Neural cell (in vitro differentiated cells): ENCODE results near the gene SETD5. TPM values are rescaled to one million over a fixed set of nuclear protein-coding genes. Genes with fewer than 3 reads are reported as not detected.
A peak's percentile ranks its signal among the peaks of the same experiment; 100 is the strongest.

Source experiments
- H2AFZ ChIP-seq: fragments of 200-600, 300-800 bp; sonication (generic), shearing (Covaris generic); 2 replicates; pipeline ENCODE4 v1.6.0; 2014; ENCODE audit warnings: low read depth, mild to moderate bottlenecking, antibody characterized with exemption, low read length, moderate library complexity
- H3F3A ChIP-seq: fragments of 200-600 bp; shearing (Covaris generic); 2 replicates; pipeline ENCODE4 v1.6.1; 2016; ENCODE audit warnings: mild to moderate bottlenecking, moderate library complexity, mixed read lengths, antibody characterized with exemption, low read length; ENCODE audit not compliant: insufficient read depth, poor library complexity, severe bottlenecking
- H3K27ac ChIP-seq: fragments of 200-600, 300-800 bp; sonication (generic), shearing (Covaris generic); 2 replicates; pipeline ENCODE4 v1.5.1; 2014; ENCODE audit warnings: mild to moderate bottlenecking, low read length, moderate library complexity
- H3K27me3 ChIP-seq: fragments of 300-800, 200-600 bp; sonication (generic), shearing (Covaris generic); 2 replicates; pipeline ENCODE4 v1.6.0; 2014; ENCODE audit warnings: mild to moderate bottlenecking, low read depth, low read length, moderate library complexity; ENCODE audit not compliant: insufficient read depth
- H3K36me3 ChIP-seq: fragments of 300-800, 200-600 bp; sonication (generic), shearing (Covaris generic); 2 replicates; pipeline ENCODE4 v1.5.1; 2014; ENCODE audit warnings: mild to moderate bottlenecking, antibody characterized with exemption, low read length, moderate library complexity; ENCODE audit not compliant: insufficient read depth
- H3K4me2 ChIP-seq: fragments of 300-800, 200-600 bp; sonication (generic), shearing (Covaris generic); 2 replicates; pipeline ENCODE4 v1.6.0; 2014; ENCODE audit warnings: mild to moderate bottlenecking, low read length
- H3K4me3 ChIP-seq: fragments of 300-800, 200-600 bp; sonication (generic), shearing (Covaris generic); 2 replicates; pipeline ENCODE4 v1.5.1; 2014; ENCODE audit warnings: mild to moderate bottlenecking, low read length, moderate library complexity
- H3K79me2 ChIP-seq: fragments of 200-600 bp; shearing (Covaris generic); replicated peaks from 2 replicates; pipeline ENCODE4 v1.6.0; 2014; ENCODE audit warnings: mild to moderate bottlenecking, low read length, moderate library complexity; ENCODE audit not compliant: insufficient read depth
- H3K9ac ChIP-seq: fragments of 300-800, 200-600 bp; sonication (generic), shearing (Covaris generic); 2 replicates; pipeline ENCODE4 v1.6.1; 2016; ENCODE audit warnings: mild to moderate bottlenecking, low read length, mixed read lengths
- H3K9me2 ChIP-seq: fragments of 200-600 bp; shearing (Covaris generic); 2 replicates; pipeline ENCODE4 v1.6.1; 2016; ENCODE audit warnings: mild to moderate bottlenecking, low read length, mixed read lengths; ENCODE audit not compliant: insufficient read depth
- H3K9me3 ChIP-seq: fragments of 200-600, 300-800 bp; sonication (generic), shearing (Covaris generic); 2 replicates; pipeline ENCODE4 v1.6.1; 2016; ENCODE audit warnings: mild to moderate bottlenecking, mixed run types, low read length, moderate library complexity, mixed read lengths
- H4K20me1 ChIP-seq: fragments of 200-600 bp; shearing (Covaris generic); 2 replicates; pipeline ENCODE4 v1.6.1; 2016; ENCODE audit warnings: mild to moderate bottlenecking, mixed run types; ENCODE audit not compliant: insufficient read depth
- CTCF ChIP-seq: fragments of 450-650 bp; IDR thresholded peaks from 2 replicates; pipeline ENCODE4 v1.5.1; 2014; ENCODE audit warnings: antibody characterized with exemption, mild to moderate bottlenecking, moderate library complexity; ENCODE audit not compliant: poor library complexity, severe bottlenecking
- EP300 ChIP-seq: fragments of 450-650 bp; conservative IDR thresholded peaks from 2 replicates; pipeline ENCODE4 v1.6.1; 2014; ENCODE audit warnings: antibody characterized with exemption, mild to moderate bottlenecking, moderate library complexity; ENCODE audit not compliant: poor library complexity, severe bottlenecking
- EZH2 ChIP-seq: fragments of 200-600, 300-800 bp; shearing (Covaris generic), sonication (generic); IDR thresholded peaks from 2 replicates; pipeline ENCODE4 v1.6.1; 2014; ENCODE audit warnings: antibody characterized with exemption, low read length, borderline replicate concordance, mild to moderate bottlenecking; ENCODE audit not compliant: insufficient read depth, poor library complexity, severe bottlenecking
- MXI1 ChIP-seq: fragments of 450-650 bp; conservative IDR thresholded peaks from 2 replicates; pipeline ENCODE4 v1.6.1; 2014; ENCODE audit warnings: antibody characterized with exemption, mild to moderate bottlenecking; ENCODE audit not compliant: poor library complexity, severe bottlenecking
- POLR2AphosphoS5 ChIP-seq: IDR thresholded peaks from 2 replicates; pipeline ENCODE4 v1.6.1; 2012
- RAD21 ChIP-seq: fragments of 450-650 bp; conservative IDR thresholded peaks from 2 replicates; pipeline ENCODE4 v1.6.1; 2014; ENCODE audit warnings: antibody characterized with exemption, mild to moderate bottlenecking, moderate library complexity
- SMC3 ChIP-seq: fragments of 450-650 bp; conservative IDR thresholded peaks from 2 replicates; pipeline ENCODE4 v1.6.1; 2014; ENCODE audit warnings: antibody characterized with exemption, mild to moderate bottlenecking, moderate library complexity; ENCODE audit not compliant: poor library complexity
- TAF1 ChIP-seq: IDR thresholded peaks from 2 replicates; pipeline ENCODE4 v1.6.1; 2012; ENCODE audit warnings: low read depth
- polyA plus RNA-seq: library from polyadenylated mRNA; depleted of rRNA; stranded (reverse); fragments of >200 nt; gene quantifications from 2 replicates; pipeline ENCODE4 v1.2.3, GENCODE V29; 2014
- TF ChIP-seq, protein P1 (sequence below): IDR thresholded peaks from 2 replicates; pipeline ENCODE4 v1.6.1; 2012; ENCODE audit warnings: borderline replicate concordance

The SETD5 gene
- polyA plus RNA-seq, 1 donor from 2014 or later: 38.0 TPM

- Histone ChIP-seq H3K27me3 (peaks cover 16% of the 10 kb centered on the region), H3K9ac (no peak overlapping the region), H3K27ac (no peak overlapping the region), H3K4me2 (no peak overlapping the region), H4K20me1 (no peaks in the 10 kb centered on the region), H3K4me3 (no peak overlapping the region), H3F3A (no peaks in the 10 kb centered on the region), H3K9me3 (no peaks in the 10 kb centered on the region), H3K9me2 (no peaks in the 10 kb centered on the region), H3K79me2 (no peaks in the 10 kb centered on the region), H2AFZ (no peak overlapping the region), H3K36me3 (no peaks in the 10 kb centered on the region)
- TF ChIP-seq POLR2AphosphoS5 (no peak), SMC3 (no peak), MXI1 (no peak), EZH2 (no peak), RAD21 (no peak), CTCF (no peak), EP300 (no peak), TAF1 (no peak)
- TF ChIP-seq, protein P1, sequence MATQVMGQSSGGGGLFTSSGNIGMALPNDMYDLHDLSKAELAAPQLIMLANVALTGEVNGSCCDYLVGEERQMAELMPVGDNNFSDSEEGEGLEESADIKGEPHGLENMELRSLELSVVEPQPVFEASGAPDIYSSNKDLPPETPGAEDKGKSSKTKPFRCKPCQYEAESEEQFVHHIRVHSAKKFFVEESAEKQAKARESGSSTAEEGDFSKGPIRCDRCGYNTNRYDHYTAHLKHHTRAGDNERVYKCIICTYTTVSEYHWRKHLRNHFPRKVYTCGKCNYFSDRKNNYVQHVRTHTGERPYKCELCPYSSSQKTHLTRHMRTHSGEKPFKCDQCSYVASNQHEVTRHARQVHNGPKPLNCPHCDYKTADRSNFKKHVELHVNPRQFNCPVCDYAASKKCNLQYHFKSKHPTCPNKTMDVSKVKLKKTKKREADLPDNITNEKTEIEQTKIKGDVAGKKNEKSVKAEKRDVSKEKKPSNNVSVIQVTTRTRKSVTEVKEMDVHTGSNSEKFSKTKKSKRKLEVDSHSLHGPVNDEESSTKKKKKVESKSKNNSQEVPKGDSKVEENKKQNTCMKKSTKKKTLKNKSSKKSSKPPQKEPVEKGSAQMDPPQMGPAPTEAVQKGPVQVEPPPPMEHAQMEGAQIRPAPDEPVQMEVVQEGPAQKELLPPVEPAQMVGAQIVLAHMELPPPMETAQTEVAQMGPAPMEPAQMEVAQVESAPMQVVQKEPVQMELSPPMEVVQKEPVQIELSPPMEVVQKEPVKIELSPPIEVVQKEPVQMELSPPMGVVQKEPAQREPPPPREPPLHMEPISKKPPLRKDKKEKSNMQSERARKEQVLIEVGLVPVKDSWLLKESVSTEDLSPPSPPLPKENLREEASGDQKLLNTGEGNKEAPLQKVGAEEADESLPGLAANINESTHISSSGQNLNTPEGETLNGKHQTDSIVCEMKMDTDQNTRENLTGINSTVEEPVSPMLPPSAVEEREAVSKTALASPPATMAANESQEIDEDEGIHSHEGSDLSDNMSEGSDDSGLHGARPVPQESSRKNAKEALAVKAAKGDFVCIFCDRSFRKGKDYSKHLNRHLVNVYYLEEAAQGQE: no peak
Observed at GRCh38 chr3:9499455-9500107, 102.2 kb downstream of the SETD5 start.

DNA sequence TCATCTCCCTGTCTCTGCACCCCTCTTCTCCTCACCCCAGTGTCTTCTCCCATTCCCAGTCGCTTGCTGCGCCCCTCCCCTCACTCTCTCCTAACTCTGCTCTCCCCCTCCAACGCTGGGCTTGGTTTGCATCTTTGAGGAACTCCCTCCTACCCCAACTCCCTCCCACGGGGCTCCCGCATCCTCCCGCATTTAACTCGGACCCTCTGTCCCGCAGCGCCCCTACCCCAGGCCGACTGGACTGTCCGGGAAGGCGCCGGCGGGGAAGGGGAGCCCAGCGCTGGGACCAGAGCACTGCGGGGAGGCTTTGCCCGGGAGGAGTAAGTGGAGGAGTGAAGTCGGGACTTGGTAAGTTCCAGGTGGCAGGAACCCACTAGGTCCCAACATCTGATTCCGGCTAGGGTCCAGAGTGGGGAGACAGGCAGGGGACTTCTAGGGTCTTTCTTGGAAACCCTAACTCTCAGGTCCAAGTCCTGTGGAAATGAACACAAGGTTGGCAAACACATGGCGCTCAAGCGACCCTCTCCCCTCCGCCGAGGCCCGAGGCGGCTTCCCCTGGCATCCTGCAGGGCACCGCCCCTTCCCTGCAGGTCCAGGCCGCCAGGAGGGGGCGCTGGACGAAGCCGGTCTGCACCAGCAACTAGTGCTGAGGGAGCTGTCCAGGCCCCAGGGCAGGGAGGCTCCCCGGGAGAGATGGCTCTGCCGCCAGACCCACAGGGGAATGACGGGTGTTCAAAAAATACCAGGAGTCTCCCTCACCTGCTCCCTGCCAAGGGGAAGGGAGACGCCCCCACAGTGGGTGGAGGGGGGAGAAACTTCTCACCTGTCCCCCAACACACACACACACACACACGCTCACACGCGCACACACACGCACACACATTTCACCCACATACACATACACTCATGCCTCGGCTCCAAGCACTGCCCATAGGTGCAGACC lies 103.0 kb downstream of the SETD5 start:
- no peak overlapping the region for H3K4me2 ChIP-seq
- no peaks in the 10 kb centered on the region for H3K9me2 ChIP-seq
- H3K4me3 ChIP-seq: no peak overlapping the region
- peaks cover 16% of the 10 kb centered on the region for H3K27me3 ChIP-seq
- H3F3A ChIP-seq: no peaks in the 10 kb centered on the region
- no peaks in the 10 kb centered on the region for H3K36me3 ChIP-seq
- TF ChIP-seq CTCF: peak; percentile 51
- no peak for TF ChIP-seq MXI1
- no peak for TF ChIP-seq SMC3
- no peak overlapping the region for H2AFZ ChIP-seq
- no peak overlapping the region for H3K9ac ChIP-seq
- H4K20me1 ChIP-seq: no peaks in the 10 kb centered on the region
- no peak overlapping the region for H3K27ac ChIP-seq
- H3K9me3 ChIP-seq: no peaks in the 10 kb centered on the region
- no peaks in the 10 kb centered on the region for H3K79me2 ChIP-seq
